Measurements from ENCODE around the gene KCNQ1.

Gene KCNQ1

GRCh38 chr11:2531987-2532703 is 87.3 kb downstream of the KCNQ1 start:
- H3K9ac ChIP-seq (ENCODE audit: low read length): no peak overlapping the region
- H3K27me3 ChIP-seq (ENCODE audit: insufficient read depth, low read length): peaks cover 6% of the 10 kb centered on the region; the same call in 1 of the 2 replicates
- H2AFZ ChIP-seq (ENCODE audit: low read length): no peak overlapping the region
- H3K79me2 ChIP-seq (ENCODE audit: insufficient read depth, low read length): no peaks in the 10 kb centered on the region
- no peak overlapping the region for H3K27ac ChIP-seq (ENCODE audit: low read depth, low read length, poor library complexity, severe bottlenecking)
- H3K4me3 ChIP-seq (ENCODE audit: low read depth, low read length, poor library complexity, severe bottlenecking): no peak overlapping the region
- no peaks in the 10 kb centered on the region for H3F3A ChIP-seq (ENCODE audit: insufficient read depth, low read length)
- no peaks in the 10 kb centered on the region for H3K9me2 ChIP-seq (ENCODE audit: low read depth, low read length)
- no peaks in the 10 kb centered on the region for H3K9me3 ChIP-seq (ENCODE audit: low read length)
- no peak for TF ChIP-seq CTCF (IDR thresholded peaks at IDR 0.05; ENCODE audit: low read length)
- TF ChIP-seq EZH2 (IDR thresholded peaks at IDR 0.05; ENCODE audit: borderline replicate concordance, low read length): no peak
- no peaks in the 10 kb centered on the region for H4K20me1 ChIP-seq (ENCODE audit: insufficient read depth, low read length)
- no peaks in the 10 kb centered on the region for H3K36me3 ChIP-seq (ENCODE audit: insufficient read depth, low read length)
- no peak overlapping the region for H3K4me2 ChIP-seq (ENCODE audit: low read length)
- H3K4me1 ChIP-seq (ENCODE audit: insufficient read depth, low read length, severe bottlenecking): no peaks in the 10 kb centered on the region

GRCh38 chr11:2532704-2533586 is 88.1 kb downstream of the KCNQ1 start:
- no peak overlapping the region for H3K9ac ChIP-seq (ENCODE audit: low read length)
- H3K79me2 ChIP-seq (ENCODE audit: insufficient read depth, low read length): no peaks in the 10 kb centered on the region
- H3K9me3 ChIP-seq (ENCODE audit: low read length): no peaks in the 10 kb centered on the region
- no peaks in the 10 kb centered on the region for H4K20me1 ChIP-seq (ENCODE audit: insufficient read depth, low read length)
- no peaks in the 10 kb centered on the region for H3K36me3 ChIP-seq (ENCODE audit: insufficient read depth, low read length)
- no peak overlapping the region for H2AFZ ChIP-seq (ENCODE audit: low read length)
- no peaks in the 10 kb centered on the region for H3F3A ChIP-seq (ENCODE audit: insufficient read depth, low read length)
- H3K27ac ChIP-seq (ENCODE audit: low read depth, low read length, poor library complexity, severe bottlenecking): no peak overlapping the region
- TF ChIP-seq CTCF (IDR thresholded peaks at IDR 0.05; ENCODE audit: low read length): peak; percentile 99
- no peak for TF ChIP-seq EZH2 (IDR thresholded peaks at IDR 0.05; ENCODE audit: borderline replicate concordance, low read length)
- no peaks in the 10 kb centered on the region for H3K9me2 ChIP-seq (ENCODE audit: low read depth, low read length)
- H3K4me3 ChIP-seq (ENCODE audit: low read depth, low read length, poor library complexity, severe bottlenecking): no peak overlapping the region
- peaks cover 6% of the 10 kb centered on the region; the same call in 1 of the 2 replicates for H3K27me3 ChIP-seq (ENCODE audit: insufficient read depth, low read length)
- no peaks in the 10 kb centered on the region for H3K4me1 ChIP-seq (ENCODE audit: insufficient read depth, low read length, severe bottlenecking)
- H3K4me2 ChIP-seq (ENCODE audit: low read length): no peak overlapping the region

- TF ChIP-seq EZH2 (IDR thresholded peaks at IDR 0.05; ENCODE audit: borderline replicate concordance, low read length) (no peak), CTCF (IDR thresholded peaks at IDR 0.05; ENCODE audit: low read length) (no peak)
- no peaks in the 10 kb centered on the region for H3K4me1 ChIP-seq (ENCODE audit: insufficient read depth, low read length, severe bottlenecking)
- no peaks in the 10 kb centered on the region for H3F3A ChIP-seq (ENCODE audit: insufficient read depth, low read length)
- H3K27me3 ChIP-seq (ENCODE audit: insufficient read depth, low read length): peaks cover 6% of the 10 kb centered on the region; the same call in 1 of the 2 replicates
- no peaks in the 10 kb centered on the region for H4K20me1 ChIP-seq (ENCODE audit: insufficient read depth, low read length)
- no peak overlapping the region for H3K27ac ChIP-seq (ENCODE audit: low read depth, low read length, poor library complexity, severe bottlenecking)
- H3K79me2 ChIP-seq (ENCODE audit: insufficient read depth, low read length): no peaks in the 10 kb centered on the region
- no peak overlapping the region for H3K4me2 ChIP-seq (ENCODE audit: low read length)
- H3K9me2 ChIP-seq (ENCODE audit: low read depth, low read length): no peaks in the 10 kb centered on the region
- H3K4me3 ChIP-seq (ENCODE audit: low read depth, low read length, poor library complexity, severe bottlenecking): no peak overlapping the region
- no peaks in the 10 kb centered on the region for H3K36me3 ChIP-seq (ENCODE audit: insufficient read depth, low read length)
- no peak overlapping the region for H3K9ac ChIP-seq (ENCODE audit: low read length)
- H2AFZ ChIP-seq (ENCODE audit: low read length): no peak overlapping the region
- H3K9me3 ChIP-seq (ENCODE audit: low read length): no peaks in the 10 kb centered on the region
Measured at GRCh38 chr11:2533587-2534133, 88.9 kb downstream of the KCNQ1 start.
